GM03348 (cell line): ENCODE measurements around the gene F2.

ENCODE experiments used
- DNase-seq: peaks from one replicate; pipeline ENCODE4 v3.0.0; 2012; ENCODE audit warnings: low spot score

The F2 gene

GRCh38 chr11:46718155-46719019 is 626 bp upstream of the F2 start:
- no peak for DNase-seq

GRCh38 chr11:46719543-46720218 is 668 bp downstream of the F2 start:
- no peak for DNase-seq

GRCh38 chr11:46721286-46721685 is 2.3 kb downstream of the F2 start:
- DNase-seq, result no peak

- no peak for DNase-seq
Observed at GRCh38 chr11:46722566-46723358, 3.7 kb downstream of the F2 start.

GRCh38 chr11:46723359-46723680 is 4.3 kb downstream of the F2 start:
- DNase-seq, result no peak

GRCh38 chr11:46724088-46724487 is 5.1 kb downstream of the F2 start:
- DNase-seq, result no peak

GRCh38 chr11:46725338-46726205 is 6.6 kb downstream of the F2 start:
- no peak for DNase-seq

GRCh38 chr11:46726206-46726862 is 7.3 kb downstream of the F2 start:
- DNase-seq, result no peak

- DNase-seq, result no peak
Observed at GRCh38 chr11:46727952-46728658, 9.1 kb downstream of the F2 start.

- no peak for DNase-seq
Observed at GRCh38 chr11:46728659-46729040, 9.6 kb downstream of the F2 start.

GRCh38 chr11:46729110-46730027 is 10.4 kb downstream of the F2 start:
- DNase-seq, result no peak

GRCh38 chr11:46731545-46731944 is 12.5 kb downstream of the F2 start:
- no peak for DNase-seq

GRCh38 chr11:46733234-46733633 is 14.2 kb downstream of the F2 start:
- DNase-seq, result no peak

GRCh38 chr11:46736146-46736545 is 17.1 kb downstream of the F2 start:
- DNase-seq, result no peak

- DNase-seq, result peak; percentile 29
Observed at GRCh38 chr11:46736615-46737014, 17.6 kb downstream of the F2 start.

- DNase-seq, result no peak
Observed at GRCh38 chr11:46737699-46738098, 18.7 kb downstream of the F2 start.

GRCh38 chr11:46738887-46739286 is 19.9 kb downstream of the F2 start:
- DNase-seq, result no peak

- DNase-seq, result no peak
Observed at GRCh38 chr11:46741600-46742484, 22.8 kb downstream of the F2 start.

GRCh38 chr11:46743043-46743442 is 24.0 kb downstream of the F2 start:
- no peak for DNase-seq
